SKM-1 treated with dmso at 0.1 percent for 144 hours (cell line): ENCODE results near the gene SHISA6.

Source experiments
- DNase-seq: peaks from one replicate; lab custom pipeline; 2025; ENCODE audit not compliant: unreplicated experiment; lab: John Stamatoyannopoulos, UW

SHISA6 gene

DNA sequence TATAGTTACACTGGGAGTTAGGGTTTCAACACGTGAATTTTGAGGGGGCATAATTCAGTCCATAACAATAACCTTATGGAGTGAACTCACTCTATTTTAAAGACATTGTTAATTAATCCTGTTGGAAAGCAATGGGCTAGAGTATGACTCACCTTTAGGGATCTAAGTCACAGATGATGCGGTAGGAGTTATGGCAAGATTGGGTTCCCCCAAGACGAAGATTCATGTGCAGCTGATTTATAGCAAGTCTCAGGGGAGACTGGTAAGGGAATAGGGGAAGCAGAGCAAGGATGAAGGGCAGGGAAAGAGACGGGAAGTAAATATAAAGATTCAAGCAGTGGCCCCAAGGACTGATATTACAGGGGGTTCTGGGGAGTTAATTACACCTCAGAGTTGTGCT is 197.7 kb downstream of the SHISA6 start:
- no peak for DNase-seq

DNA sequence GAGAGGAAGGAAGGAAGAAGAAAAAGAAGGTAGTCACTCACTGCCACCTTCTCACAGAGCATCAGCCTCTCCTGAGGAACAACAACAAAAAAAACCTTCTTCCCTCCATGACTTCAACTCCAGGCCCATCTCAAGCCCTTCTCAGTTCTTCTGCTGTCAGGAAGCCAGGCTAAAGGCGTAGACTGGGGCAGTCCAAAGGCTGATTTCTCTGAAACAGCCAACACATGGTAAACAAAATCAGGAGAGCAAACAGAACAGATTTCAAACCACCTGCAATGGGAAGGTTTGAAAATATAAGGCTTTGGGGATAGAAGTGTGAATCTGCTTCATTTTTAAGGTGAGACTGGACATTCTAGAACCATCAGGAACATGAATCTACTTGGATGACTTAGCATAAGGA is 200.0 kb downstream of the SHISA6 start:
- no peak for DNase-seq

DNA sequence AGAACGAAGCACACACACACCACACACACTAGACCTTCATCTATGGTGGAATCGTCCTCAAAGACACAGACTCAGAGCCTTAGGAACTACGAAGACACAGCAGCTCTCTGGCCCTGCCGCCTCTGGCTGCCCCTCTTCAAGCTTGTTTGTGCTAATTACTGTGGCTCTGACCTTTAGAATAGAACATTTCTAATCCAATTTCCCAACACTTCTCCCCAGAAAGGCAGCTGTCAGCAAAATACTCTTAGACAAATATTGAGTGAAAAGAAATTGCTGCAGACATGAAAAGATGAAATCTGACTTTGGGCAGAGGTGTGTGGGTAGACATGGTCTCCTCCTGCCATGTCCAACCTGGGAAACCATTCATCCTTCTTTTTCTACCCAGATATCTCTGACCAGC is 205.3 kb downstream of the SHISA6 start:
- no peak for DNase-seq

DNA sequence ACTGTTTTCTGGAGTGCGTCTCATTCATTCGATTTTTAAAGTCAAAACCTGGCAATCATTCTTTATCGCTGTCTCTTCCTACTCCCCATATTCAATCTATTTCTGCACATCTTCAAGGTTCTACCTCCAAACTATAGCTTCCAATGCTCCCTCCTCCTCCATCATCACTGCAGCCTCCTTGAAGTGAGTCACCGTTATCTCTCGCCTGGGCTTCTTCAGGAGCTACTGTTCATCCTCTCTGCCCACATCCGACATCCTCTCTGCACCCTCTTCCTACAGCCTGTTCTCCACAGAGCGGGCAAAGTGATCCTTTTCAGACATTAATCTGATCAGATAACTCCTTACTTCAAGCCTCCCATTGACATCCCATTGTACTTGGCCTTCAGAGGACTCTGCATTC is 213.1 kb downstream of the SHISA6 start:
- DNase-seq, result no peak

DNA sequence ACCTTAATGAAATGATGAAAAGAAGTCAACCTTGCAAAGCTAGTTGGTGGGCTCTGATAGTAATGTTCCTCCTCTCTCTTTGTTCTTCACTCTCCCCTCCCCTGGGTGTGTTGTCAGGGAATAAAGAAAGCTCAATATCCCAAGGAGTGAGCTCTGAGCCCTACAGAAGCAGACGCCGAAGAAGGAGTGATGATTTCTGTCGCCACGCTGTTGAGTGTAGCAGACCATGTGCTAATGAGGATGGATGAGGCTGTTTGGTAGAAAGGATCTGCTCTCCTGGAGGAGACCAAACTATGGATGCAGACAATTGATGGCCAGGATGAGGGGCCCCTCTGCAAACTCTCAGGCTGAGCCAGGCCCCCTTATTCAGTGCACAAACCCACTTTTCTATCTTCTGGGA is 217.3 kb downstream of the SHISA6 start:
- no peak for DNase-seq

DNA sequence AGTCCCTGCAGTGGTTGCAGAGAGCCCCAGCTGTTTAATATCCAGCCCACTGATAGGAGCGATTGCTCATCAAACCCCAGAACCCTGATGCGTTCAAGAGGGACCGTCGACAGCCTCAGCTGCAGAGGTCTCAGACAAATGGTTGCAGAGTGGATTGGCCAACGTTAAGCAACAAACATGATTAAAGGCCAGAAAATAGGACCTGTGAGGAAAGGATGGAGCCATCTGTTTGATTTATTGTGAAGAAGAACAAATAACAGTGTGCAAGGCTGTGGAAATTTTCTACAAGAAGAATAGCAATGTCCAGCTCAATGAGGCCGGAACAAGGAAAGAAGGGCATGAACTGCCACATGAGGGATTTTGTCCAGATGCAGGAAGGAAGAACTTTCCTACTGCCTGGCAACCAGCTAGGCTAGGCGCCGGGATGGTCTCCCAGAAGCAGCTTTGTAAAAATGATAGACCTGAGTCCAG is 218.9 kb downstream of the SHISA6 start:
- DNase-seq, result no peak

DNA sequence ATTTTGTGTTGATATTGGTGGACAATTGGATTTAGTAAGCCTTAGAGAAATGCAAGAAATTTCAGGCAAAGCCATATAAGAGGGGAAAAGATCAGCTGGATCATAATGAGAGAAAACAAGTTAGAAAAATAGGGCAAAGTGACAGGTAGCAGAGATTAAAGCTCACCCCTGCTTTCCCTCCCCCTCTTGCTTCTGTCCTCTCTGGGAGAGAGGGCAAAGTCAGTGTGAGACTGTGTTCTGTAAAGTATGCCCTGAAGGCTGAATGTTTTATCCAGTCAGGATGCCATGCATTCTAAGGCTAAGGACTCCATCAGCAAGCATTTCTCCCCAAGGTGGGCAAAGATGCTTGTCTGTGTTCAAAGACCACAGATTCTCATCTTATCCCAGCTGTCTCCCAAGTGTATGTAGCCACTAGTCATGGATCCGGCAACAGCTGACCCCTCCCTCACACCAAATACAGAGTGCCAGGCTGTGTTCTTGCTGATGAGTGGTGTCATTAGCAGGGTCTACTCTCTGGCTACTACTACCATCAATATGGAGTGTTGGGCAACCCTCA is 221.1 kb downstream of the SHISA6 start:
- DNase-seq, result no peak

DNA sequence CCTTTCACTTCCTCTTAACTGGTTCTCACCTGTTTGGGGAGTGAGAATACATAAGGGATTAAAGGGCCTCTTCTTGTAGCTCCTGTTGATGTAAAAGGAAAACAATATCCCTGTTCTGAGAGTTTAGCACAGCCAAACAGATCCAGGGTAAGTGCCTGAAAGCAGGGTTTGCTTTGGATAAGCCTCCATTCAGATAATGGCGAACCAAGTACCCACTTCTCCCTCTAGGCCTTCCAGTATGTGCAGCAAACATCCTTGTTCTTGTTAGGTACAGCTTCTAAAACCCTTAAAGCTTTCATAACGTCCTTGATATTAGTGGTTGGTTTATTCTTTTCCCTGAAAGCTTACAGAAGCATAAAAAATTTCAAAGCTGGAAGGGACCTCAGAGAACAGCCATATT is 226.6 kb downstream of the SHISA6 start:
- no peak for DNase-seq

DNA sequence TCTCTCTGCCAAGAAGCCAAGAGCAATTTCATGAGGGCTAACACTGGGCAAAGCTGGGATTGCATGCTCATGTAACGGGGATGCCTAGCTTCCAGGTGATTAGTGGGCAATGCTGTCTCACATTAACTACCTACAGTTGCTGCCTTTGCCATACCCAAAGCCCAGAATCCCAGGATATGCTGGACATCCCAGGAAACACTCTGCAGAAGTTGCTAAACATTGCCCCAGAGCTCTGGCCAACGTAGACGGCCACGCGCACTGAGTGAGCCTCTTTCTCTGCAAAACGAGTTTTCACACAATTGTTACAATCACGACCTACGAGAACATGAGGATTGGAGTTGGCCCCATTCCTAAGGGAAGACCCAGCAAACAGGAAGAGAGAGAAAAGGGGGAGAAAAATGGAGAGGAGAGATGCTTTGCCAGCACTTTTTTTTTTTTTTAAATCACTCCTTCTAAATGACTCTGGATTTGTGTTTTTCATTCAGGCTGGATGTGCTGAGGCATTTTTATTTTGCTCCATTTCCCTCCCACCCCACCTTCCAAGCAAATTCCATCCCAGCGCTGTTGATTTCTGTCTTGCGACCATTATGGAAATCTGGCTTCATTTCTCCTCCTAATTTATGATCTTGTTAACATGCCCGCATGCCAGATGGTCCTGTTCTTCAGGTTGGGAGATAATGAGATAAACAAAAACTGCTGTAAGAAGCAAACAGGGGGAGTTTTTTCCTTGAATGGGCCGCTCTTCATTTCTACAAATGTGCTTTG is 244.5 kb downstream of the SHISA6 start:
- DNase-seq, result no peak

DNA sequence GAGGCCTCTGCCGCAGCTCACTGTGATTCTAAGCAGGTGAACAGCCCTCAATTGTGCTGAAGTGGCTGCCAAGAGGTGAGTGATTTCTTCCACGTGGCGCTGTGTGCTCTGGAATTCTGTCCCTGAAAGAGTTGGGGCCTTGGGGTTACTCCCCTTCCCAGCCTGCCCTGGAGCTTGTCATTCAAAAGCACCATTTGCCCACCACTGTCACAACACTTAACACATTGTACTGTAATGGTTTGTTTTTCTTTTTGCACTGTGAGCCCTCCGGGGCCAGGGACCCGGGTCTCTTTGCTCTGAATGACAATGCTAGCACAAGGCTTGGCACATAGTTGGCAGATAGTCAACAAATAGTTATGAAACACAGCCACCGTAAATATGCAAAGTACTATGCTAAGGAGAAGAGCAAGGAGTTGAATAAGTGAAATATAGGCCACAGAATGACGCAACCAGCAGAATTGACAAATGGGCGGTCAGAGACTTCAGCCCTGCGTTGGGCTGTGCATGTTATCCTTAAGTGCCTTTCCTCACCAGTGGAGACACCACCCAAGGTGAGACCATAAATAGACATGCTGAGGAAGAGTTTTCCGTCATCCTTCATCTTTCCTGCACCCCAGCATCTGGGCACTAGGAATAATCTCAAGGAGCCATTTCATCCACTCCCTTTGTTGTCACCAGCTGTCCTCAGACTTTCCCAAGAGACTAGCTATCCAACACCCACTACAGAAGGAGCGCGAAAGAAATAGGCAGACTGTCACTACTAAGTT is 245.3 kb downstream of the SHISA6 start:
- no peak for DNase-seq

DNA sequence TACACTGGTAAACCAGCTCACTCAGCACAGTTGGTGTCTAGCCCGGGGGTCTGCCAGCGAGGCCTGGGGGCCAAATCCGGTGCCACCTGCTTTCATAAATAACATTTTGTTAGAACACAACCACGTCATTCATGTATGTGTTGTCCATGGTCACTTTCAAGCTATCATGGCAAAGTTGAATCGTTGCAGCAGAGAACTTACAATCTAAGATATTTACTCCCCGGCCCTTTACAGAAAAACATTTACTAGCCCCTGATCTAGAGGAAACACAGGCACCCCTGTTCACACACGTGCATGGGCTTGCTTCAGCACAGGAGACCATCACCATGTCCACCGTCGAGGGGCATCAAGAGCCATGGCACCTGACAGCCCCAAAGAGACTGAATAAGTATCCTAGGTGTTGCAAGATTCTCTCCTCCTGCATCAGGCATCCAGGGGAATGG is 245.9 kb downstream of the SHISA6 start:
- DNase-seq, result no peak

DNA sequence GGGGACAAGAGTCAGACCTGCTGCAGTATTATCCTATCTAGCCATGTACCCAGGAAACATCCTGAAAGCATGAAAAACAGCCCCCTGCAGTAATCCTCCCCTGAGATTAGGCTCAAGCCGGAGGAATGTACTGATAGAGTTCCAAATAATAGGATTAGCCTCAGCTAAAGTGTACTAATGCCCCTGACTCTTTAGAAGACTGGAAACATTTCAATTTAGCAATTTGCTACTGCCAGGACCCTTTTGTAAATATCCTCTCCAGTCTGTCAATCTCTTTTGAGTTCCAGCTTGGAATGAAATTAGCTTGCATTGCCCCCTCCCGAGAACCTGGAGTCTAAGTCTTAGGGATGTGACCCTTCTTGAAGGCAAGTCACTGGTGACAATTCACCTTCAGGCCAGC is 246.5 kb downstream of the SHISA6 start:
- DNase-seq, result no peak

DNA sequence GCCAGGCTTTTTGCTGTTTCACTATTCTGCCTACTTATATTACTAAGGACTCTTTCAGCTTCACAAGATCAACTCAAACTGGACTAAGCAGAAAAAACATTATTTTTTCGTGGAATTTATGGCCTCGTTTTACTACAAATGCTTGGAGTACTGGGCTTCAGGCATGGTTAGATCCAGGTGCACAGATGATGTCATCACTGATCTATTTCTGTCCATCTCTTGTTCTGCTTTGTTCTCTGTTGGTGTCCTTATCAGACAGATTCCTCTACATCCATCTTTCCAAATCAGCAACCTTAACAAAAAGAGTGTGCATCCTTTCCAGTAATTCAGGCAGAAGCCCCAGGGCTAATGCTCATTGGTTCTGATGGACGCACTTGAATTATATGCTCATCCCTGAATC is 247.4 kb downstream of the SHISA6 start:
- DNase-seq, result no peak

DNA sequence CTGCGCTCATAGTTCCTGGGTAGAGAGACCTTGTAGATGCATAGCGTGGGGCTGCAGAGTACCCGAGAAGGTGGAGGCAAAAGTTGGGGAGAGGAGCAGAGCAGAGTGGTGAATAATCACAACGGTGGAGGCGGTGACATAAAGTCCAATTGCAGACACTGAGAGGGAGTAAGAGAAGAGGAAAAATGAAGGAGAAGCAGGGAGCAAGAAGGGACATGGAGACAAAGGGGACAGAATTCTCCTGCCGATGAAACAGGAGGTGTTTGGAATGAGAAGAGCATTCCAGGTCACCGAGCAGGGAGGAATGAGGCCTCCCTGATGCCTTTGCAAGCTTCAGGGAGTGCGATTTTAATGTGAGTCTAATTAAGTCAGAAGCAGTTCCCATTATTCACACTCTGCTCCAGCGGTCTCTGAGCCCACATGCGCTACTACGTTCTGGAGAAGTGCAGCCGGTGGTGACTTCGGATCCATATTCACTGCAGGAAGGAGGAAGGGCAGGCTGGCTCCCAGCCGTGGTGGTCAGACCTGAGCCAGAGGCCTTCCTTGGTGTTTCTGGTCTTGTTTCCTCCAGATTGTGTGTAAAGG is 249.2 kb downstream of the SHISA6 start:
- DNase-seq, result no peak

DNA sequence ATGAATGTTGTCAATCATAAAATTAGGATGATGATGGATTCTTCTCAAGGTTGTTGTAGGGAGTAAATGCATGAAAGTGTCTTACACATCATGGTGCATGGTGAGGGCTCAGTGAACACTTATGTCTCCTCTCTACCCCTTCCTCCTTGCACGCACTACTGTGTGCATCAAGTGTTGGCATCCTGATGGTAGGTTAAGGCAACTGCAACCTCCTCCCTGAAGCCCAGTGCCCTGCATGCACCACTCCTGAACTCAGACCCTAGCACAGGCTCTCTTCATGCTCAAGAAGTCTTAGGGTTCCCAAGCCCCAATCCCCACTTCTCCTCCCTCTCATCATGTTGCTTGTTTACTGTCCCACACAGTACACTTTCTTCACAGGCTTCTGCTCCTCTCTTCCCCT is 251.5 kb downstream of the SHISA6 start:
- no peak for DNase-seq

DNA sequence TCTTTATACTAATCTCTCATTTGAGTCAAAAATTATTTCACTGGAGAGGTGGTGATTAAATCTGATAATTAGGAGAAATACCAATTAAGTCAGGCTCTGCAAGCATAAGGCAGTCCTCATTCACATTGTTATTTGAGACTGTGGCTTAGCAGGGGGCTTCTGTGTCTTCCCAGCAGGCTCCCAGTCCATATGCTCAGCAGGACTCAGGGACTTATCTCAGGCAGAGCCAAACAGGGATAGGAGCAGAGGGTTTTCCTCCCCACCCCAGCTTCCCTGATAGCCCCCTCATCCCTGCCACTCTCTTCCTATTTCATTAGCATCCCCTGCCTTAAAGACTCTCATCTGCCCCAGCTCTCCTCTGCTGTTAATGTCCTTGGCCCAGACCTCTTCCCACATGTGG is 252.9 kb downstream of the SHISA6 start:
- no peak for DNase-seq

DNA sequence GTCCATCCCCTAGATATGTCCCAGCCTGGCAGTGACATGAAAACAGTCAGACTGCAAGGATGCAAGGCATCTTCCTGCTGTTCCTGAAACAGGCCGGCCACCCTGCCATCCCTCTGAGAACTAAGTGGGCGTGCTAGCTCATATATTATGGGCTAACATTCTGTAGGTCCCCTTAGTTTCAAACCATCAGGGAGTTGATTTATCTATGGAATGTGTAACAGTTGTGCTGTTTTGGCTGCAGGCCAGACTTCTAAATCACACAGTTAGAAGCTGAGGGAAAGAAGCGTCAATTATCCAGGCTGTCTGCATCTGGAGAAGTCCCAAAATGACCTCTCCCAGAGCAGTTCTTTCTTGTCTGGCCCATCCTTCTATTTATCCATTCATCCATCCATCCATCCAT is 254.6 kb downstream of the SHISA6 start:
- DNase-seq, result no peak

DNA sequence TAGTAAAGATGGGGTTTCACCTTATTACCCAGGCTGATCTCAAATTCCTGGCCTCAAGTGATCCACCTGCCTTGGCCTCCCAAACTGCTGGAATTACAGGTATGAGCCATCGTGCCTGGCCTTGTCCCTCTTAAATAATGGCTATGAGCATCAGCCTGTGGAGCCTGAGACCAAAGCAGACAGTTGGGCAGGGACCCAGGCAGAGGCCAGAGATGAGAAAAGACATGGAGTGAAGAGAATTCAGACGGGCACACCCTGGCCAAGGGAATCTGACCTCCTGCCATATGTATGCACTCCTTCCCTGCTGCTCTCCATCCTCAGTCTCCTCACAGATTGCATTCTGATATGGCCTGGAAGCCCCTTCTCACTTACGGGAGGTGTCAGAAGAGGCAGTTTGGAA is 258.9 kb downstream of the SHISA6 start:
- DNase-seq, result no peak

DNA sequence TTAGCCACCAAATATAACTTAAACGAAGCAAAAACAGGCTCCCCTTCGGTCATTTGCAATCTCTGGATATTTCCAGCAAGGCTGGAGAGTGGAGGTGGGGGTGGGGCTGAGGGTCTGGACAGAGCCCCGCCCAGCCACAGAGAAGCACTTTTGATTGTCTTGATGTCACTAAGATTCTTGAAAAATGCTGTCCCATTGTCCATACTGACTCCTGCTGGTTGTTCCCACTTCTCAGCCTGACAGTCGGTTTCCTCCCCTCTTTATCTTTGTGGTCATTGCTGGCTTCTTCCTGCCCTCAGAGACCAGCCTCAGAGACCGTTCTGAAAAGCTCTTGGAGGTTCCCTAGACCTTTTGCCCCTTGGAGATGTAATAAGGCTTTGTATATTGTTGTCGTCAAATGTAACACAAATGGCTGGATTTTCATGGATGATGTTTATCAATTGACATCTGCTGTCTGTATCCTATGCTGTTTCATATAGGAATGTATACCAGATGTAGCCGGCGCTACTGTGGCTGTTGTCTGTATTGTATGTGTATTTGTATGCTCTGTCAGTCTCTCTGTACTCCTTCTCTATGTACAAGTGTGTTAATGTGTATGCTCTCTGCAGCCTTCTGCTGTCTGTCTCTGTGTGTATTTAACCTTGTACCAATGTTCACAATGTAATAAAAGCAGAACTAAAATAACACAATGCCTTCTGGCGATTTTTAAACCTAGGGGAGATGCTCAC is 262.5 kb downstream of the SHISA6 start:
- no peak for DNase-seq

DNA sequence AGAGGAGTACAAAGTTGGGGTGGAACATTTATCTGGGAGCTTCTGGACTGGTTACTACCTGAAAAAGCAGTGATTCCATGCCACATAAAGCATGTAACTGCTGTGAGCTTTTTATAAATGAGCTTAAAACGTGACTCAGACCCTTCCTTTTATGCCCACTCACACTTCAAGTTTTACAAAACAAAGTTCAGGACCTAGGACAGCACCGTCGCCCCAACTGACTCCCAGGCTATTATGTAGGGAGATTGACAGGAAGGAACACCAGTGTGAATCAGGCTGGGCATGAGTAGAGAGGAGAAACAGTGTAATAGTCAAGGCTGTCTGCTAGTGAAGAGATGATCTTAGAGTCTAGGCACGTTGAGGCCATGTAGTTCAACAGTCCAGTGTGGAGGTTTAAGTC is 265.6 kb downstream of the SHISA6 start:
- no peak for DNase-seq

DNA sequence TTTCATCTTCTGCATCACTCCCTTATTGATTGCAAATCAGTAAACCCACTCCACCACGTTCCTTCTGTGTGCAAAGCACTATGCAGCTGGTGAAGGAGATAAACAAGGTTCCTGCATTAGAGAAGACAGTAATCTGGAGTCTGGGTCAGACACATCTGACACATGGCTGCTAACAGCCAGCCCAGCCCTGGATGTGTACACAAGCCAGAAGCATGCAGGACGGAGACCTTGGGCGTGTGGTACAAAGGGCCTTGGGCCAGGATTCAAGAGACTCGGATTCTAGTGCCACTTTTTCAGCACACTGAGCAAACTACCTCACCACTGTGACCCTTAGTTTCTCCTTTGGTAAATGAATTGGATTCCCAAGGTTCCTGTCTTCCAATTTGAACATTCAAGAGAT is 270.7 kb downstream of the SHISA6 start:
- DNase-seq, result no peak
